Activated CD8-positive, alpha-beta memory T cell treated with anti-CD3 and anti-CD28 coated beads, Interleukin-2, amount 50 U/mL, for 4 hours (primary cell): ENCODE data around the gene BACH2.

Source experiments
- DNase-seq: peaks from one replicate; pipeline ENCODE4 v3.0.0-alpha.2; 2020

The BACH2 gene

DNA sequence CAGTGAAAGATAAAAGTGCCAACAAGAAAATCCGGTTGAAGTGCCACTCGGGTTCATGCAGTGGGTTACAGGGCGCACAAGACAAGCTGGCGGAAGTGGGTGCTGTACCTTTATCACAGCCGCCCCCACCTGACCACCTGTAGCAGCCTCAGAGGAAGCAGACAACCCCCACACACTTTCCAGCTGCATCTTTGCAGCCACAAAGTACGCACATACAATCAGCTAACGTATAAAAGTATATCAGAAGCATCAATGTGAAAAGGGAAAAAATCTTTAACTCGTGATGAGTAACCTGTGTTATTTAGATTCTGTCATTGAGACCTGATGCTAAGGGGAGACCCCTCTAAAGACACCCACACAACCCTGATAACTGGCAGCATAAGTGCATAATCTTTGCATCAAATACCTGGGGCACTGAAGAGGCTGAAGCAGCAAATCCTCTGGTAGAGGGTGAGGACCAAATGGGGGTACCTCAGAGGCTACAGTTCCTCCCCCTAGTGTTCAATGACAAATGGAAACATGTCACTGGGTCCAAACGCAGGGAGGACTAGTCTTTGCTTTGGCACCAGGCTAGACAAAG is 22.1 kb downstream of the BACH2 start:
- DNase-seq = peak; percentile 87

DNA sequence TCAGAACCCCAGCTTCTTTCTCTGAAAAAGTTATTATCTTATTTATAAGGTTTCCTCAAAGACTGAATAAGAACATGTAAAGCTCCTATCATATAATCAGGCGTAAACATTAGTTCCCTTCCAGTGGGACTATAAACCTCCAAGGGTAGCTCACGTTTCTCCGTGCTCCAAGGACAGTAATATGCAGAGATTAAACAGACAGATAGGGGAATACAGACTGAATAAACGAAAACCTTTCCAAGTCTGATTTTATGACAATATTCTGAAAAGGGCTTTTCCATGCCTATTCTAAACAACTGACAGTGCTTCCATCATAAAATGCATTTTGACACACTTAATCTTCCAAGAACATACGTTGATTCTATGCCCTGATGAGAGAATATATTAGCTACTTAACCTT is 22.8 kb downstream of the BACH2 start:
- DNase-seq = no peak

- no peak for DNase-seq
Observed at GRCh38 chr6:90272895-90273294, 23.7 kb downstream of the BACH2 start.

- no peak for DNase-seq
Observed at GRCh38 chr6:90271831-90272230, 24.8 kb downstream of the BACH2 start.

- DNase-seq = no peak
Observed at GRCh38 chr6:90269334-90269733, 27.3 kb downstream of the BACH2 start.

DNA sequence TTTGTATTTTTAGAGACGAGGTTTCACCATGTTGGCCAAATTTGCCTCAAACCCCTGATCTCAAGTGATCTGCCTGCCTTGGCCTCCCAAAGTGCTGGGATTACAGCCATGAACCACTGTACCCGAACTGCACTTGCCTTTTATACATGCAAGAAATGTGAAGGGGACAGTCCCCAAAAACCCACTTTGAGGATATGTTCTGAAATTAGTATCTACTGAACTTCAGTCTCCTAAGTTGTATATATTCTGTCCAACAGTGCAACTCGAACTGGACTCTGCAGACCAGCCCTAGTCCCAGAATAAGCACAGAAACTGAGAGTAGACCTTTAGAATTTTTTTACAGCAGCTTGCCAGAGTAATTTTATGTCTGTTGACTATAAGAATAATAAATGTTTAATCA is 28.5 kb downstream of the BACH2 start:
- DNase-seq = no peak

DNA sequence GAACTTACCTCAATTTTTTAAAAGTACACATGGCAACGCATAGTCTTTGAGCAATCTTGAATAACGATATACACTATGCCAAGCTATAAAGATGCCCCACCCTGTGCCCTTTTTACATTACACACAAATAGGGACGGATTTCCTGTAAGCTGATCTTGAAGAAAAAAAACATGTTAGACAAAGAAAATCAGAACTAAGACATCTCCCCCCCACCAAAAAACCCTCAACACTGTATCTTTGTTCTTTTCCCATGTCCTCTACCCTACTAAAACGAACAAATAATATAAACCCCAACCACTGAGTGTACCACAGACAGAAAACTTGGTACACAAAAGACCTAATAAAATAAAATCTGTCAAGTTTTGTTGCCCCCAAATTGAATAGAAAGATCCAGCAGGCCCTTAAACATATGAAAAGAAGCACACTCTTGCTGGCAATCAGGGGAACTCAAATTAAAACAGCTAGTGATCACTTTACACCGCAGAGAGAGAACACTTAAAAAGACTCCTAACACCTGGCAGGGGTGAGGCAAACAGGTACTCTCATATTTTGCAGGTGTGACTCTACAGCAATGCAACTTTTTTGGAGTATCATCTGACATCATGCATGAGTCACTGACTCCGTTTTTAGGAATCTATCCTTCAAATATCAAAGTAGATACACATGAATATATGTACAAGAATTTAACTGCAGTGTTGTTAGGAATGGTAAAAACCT is 29.6 kb downstream of the BACH2 start:
- DNase-seq = no peak

GRCh38 chr6:90264561-90264960 is 32.1 kb downstream of the BACH2 start:
- DNase-seq = no peak

GRCh38 chr6:90263633-90264032 is 33.0 kb downstream of the BACH2 start:
- no peak for DNase-seq

DNA sequence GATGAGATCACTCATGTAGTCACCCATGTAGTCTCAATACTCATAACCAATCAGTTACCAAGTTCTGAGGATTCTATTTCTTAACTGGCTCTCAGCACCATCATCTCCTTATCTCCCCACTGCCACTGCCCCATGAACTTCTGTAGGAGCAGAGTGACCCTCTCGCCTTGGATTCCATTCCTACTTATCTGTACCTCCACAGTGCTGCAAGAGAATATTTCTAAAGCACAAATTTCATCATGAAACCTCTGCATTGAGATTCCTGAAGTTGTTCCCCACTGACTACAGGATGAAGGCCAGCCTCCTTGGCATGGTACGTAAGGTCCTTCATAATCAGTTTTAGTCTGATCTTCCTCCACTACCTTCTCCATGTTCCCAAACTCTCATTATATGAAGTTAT is 34.8 kb downstream of the BACH2 start:
- DNase-seq = no peak

- DNase-seq = no peak
Observed at GRCh38 chr6:90257486-90257738, 39.2 kb downstream of the BACH2 start.

- DNase-seq = no peak
Observed at GRCh38 chr6:90256698-90257485, 39.8 kb downstream of the BACH2 start.

- DNase-seq = no peak
Observed at GRCh38 chr6:90253631-90254030, 43.0 kb downstream of the BACH2 start.

DNA sequence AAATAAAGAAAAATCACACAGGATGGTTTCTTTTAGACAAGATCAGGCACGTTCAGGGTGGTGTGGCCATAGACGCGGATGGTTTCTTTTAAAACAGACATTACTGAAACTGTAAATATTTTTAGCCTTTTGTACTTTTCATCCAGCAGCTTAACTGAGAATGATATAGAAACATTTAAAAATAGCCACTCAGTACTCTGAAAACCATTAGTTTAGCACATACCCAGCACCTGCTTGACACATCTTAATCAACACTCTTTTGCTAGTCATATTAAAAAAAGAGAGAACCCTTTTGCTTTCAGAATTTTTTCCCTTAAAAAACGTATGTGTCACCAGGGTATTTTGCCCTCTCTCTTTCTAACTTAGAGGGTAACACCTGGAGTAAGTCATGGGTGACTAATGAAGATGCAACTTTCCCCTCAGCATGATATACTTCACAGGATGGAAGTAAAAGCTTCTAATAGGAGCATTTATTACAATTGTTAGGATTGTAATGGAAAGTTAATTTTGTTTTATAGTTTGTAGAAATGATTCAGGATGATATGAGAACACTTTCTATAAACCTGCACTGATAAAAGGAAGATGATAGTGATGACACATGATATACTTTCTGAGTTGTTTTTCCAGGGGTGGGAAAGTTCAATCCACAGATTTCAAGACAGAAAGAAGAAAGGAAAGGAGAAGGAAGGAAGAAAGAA is 45.2 kb downstream of the BACH2 start:
- DNase-seq = no peak

DNA sequence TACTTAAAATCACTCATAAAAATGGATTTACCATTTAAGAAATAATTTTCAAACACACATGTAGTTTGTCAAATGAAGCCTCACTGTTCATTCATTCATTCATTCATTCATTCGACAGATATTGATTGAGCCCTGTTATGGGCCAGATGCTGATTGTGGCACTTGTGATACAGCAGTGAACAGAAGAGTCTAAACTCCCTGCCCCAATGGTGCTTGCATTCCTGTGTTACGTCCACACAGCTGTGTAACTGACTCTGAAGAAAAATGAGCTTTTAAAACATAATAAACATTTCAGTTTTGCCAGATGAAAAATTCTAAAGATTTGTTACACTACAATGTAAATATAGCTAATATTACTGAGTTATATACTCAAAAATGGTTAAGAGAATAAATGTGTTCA is 46.2 kb downstream of the BACH2 start:
- DNase-seq = no peak

DNA sequence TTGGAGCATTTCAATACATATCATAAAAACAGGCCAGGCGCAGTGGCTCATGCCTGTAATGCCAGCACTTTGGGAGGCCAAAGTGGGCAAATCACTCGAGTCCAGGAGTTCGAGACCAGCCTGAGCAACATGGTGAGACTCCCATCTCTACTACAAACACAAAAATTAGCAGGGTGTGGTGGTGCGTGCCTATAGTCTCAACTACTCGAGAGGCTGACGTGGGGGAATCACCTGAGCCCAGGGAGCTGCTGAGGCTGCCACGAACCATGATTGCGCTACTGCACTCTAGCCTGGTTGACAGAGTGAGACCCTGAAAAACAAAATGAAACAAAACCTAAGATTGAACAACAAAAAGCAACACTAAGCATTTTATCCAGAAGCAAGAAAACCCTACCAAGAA is 47.2 kb downstream of the BACH2 start:
- no peak for DNase-seq

DNA sequence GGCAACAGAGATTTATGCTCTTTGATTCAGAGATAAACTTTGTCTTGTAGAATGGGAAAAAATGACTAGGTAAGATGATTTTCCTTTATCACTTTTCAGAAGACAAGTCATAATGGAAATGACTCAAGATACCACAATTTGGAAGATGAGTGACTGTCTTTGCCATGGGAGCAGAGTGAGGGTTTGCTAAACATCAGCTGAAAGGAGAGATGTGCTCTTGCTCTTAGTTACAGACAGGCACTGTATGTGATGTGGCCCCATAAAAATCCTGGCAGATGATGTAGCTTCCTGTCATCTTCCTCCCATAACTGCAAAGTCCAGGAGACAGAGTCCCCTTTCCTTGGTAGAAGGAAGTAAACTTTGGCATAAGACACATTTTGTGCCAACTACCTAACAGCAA is 47.6 kb downstream of the BACH2 start:
- no peak for DNase-seq

- no peak for DNase-seq
Observed at GRCh38 chr6:90247262-90247661, 49.4 kb downstream of the BACH2 start.

DNA sequence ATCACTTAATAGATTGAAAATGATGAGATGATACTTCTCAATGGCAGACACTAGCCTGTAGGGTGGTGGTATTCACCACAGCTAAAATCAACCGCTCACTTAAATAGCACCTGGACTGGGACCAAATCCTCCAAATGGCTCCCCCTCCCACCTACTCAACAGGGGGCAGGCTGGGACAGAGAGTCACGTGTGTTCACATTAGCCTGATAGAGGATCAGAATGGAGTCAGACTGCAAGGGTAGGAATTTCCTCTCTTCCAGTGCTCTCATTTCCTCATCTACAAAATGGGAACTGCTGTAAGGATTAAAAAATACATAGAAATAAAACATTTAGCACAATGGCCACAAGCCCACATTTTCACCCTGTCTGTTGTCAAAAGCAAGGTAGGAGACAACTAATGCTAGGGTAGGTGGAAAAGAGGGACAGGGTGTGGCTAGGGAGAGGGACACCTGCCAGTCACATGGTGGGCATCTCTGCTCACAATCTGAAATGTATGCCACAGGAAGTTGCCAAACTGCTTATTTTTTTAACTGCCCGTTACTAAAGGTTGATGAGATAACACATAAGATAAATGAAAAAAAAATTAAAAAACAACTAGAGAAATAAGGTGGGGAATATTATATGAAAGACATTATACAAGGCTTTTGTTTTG is 55.3 kb downstream of the BACH2 start:
- DNase-seq = no peak

GRCh38 chr6:90238496-90239266 is 58.0 kb downstream of the BACH2 start:
- DNase-seq = no peak

GRCh38 chr6:90237350-90237990 is 59.2 kb downstream of the BACH2 start:
- no peak for DNase-seq

DNA sequence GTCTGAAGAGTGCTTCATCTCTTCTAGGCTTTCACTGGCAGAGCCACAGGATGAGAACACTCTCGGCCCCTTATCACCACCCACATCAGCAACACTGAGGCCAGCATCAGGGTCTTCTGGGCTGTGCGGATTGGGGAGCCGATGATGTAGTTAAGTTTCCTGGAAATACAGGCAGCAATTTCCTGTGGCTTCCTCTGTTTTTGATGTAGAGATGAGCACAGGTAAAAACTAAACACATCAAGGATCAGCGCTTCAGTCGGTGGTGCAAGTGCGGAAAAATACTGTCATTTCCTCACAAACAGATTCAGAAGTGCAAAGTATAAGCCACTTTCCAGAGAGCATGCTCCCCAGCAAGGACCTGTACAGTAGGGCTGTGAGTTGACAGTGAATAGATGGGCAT is 62.6 kb downstream of the BACH2 start:
- DNase-seq = peak; percentile 73
